Thyroid gland (tissue), 4 donors: ENCODE measurements around the gene C2orf69. TPM values are rescaled to one million over a fixed set of nuclear protein-coding genes. Genes with fewer than 3 reads are reported as not detected.
"Not testable (repeated sequence)": the region's sequence is repeated elsewhere in the genome, so short reads cannot be mapped to it uniquely, and the experiment has no call there.

Experiments
- DNase-seq, 2 donors: peaks; one replicate each; pipeline ENCODE4 v3.0.0-alpha.2; 2019
- H3K27ac ChIP-seq, 3 donors: fragments of 200-600 bp; sonication (generic); 1 replicate in 2 of 3; 2 replicates in 1 of 3; pipeline ENCODE4 v1.5.1; 2016 to 2019; ENCODE audit warnings: mild to moderate bottlenecking in 1 of 3, moderate library complexity in 1 of 3
- H3K27me3 ChIP-seq: fragments of 200-600 bp; sonication (generic); one replicate; pipeline ENCODE4 v1.5.1; 2019
- H3K36me3 ChIP-seq, 2 donors: fragments of 200-600 bp; sonication (generic); one replicate each; pipeline ENCODE4 v1.5.1; 2016 to 2019
- H3K4me1 ChIP-seq, 2 donors: fragments of 200-600 bp; sonication (generic); one replicate each; pipeline ENCODE4 v1.5.1; 2017 to 2019
- H3K4me3 ChIP-seq, 3 donors: fragments of 200-600 bp; sonication (generic); replicated peaks in 1 of 3; 1 replicate in 2 of 3; 2 replicates in 1 of 3; pipeline ENCODE4 v1.5.1; 2016; ENCODE audit warnings: mild to moderate bottlenecking in 1 of 3
- H3K9me3 ChIP-seq: fragments of 200-600 bp; sonication (generic); one replicate; pipeline ENCODE4 v1.5.1; 2017
- CTCF ChIP-seq, 6 experiments: fragments of 200-600 bp in 3 of 6; fragments of 450-650 bp in 3 of 6; sonication (generic) in 3 of 6; IDR thresholded peaks; one replicate each; pipeline ENCODE4 v1.5.1; 2016 to 2019; ENCODE audit warnings: antibody characterized with exemption in 6 of 6, mild to moderate bottlenecking in 2 of 6, inconsistent platforms in 1 of 6, moderate library complexity in 1 of 6
- POLR2A ChIP-seq, 2 donors: fragments of 450-650 bp; IDR thresholded peaks; one replicate each; pipeline ENCODE4 v1.6.1; 2017; ENCODE audit warnings: antibody characterized with exemption in 2 of 2, mild to moderate bottlenecking in 2 of 2, moderate library complexity in 1 of 2
- WGBS, 2 donors: methylation state at CpG; one replicate each; pipeline ENCODE4 v1.1.5; 2017; 5-methylcytosine and 5-hydroxymethylcytosine counted together
- intact Hi-C: fragments of 100-400 bp; cut with DNase I; formaldehyde crosslinking; loops from one replicate; pipeline ENCODE4 v1.15.1; 2023
- total RNA-seq, 4 donors: library from RNA; depleted of rRNA; stranded (reverse); fragments of >200 nt; gene quantifications; one replicate each; pipeline ENCODE4 v1.2.3, GENCODE V29; 2016

The C2orf69 gene
- total RNA-seq, 4 donors from 2014 or later, result 11.3 to 12.8 (median 12.3) TPM

GRCh38 chr2:199903111-199903510, 8.0 kb upstream of the C2orf69 start:
- no peak overlapping the region for H3K4me3 ChIP-seq
- no peak for DNase-seq
- H3K36me3 ChIP-seq, result no peaks in the 10 kb centered on the region
- no peaks in the 10 kb centered on the region for H3K27me3 ChIP-seq
- H3K9me3 ChIP-seq, result no peaks in the 10 kb centered on the region
- WGBS, 2 donors, result 93 to 97% methylated on average over 1 of the region's 1 CpG
- intact Hi-C loops, result no loop called here
- no peak overlapping the region for H3K27ac ChIP-seq
- TF ChIP-seq POLR2A (IDR thresholded peaks at IDR 0.05) (no peak), CTCF (IDR thresholded peaks at IDR 0.05) (no peak)
- no peaks in the 10 kb centered on the region for H3K4me1 ChIP-seq

GRCh38 chr2:199907008-199907714, 3.9 kb upstream of the C2orf69 start:
- Histone ChIP-seq H3K4me1 (peaks cover under 1 to 7% of the 10 kb centered on the region in 2 donors), H3K36me3 (no peaks in the 10 kb centered on the region), H3K27me3 (no peaks in the 10 kb centered on the region), H3K4me3 (no peak overlapping the region), H3K9me3 (no peaks in the 10 kb centered on the region), H3K27ac (no peak overlapping the region)
- TF ChIP-seq POLR2A (IDR thresholded peaks at IDR 0.05), result no peak
- no peak for TF ChIP-seq CTCF (IDR thresholded peaks at IDR 0.05)
- WGBS, 2 donors, result 79 to 90% methylated on average over 2 of the region's 2 CpGs
- intact Hi-C loops, result no loop called here
- no peak for DNase-seq

- no peak for TF ChIP-seq POLR2A (IDR thresholded peaks at IDR 0.05)
- TF ChIP-seq CTCF (IDR thresholded peaks at IDR 0.05), result no peak
- intact Hi-C loops, result no loop called here
Observed at GRCh38 chr2:199910338-199911051, 598 bp upstream of the C2orf69 start.

GRCh38 chr2:199911877-199912161, 726 bp downstream of the C2orf69 start:
- 0 to 2% methylated on average over 13 of the region's 13 CpGs for WGBS, 2 donors
- DNase-seq, result no peak
- intact Hi-C loops, result no loop called here
- Histone ChIP-seq H3K4me1 (peaks cover 14 to 15% of the 10 kb centered on the region in 2 donors), H3K27ac (peak overlapping the region; percentile 84 to 99 (median 99)), H3K36me3 (no peaks in the 10 kb centered on the region), H3K27me3 (no peaks in the 10 kb centered on the region), H3K9me3 (no peaks in the 10 kb centered on the region), H3K4me3 (peak overlapping the region; percentile 63 to 89 (median 87))
- no peak for TF ChIP-seq POLR2A (IDR thresholded peaks at IDR 0.05)
- TF ChIP-seq CTCF (IDR thresholded peaks at IDR 0.05), result no peak

More at GRCh38 chr2:199910338-199911051, 598 bp upstream of the C2orf69 start:
- Histone ChIP-seq H3K27me3 (no peaks in the 10 kb centered on the region), H3K4me1 (peaks cover 14 to 15% of the 10 kb centered on the region in 2 donors), H3K36me3 (no peaks in the 10 kb centered on the region), H3K4me3 (peak overlapping the region in 2 of 3 donors; percentile 87 to 89), H3K27ac (peak overlapping the region in 1 of 3 donors; percentile 99), H3K9me3 (no peaks in the 10 kb centered on the region)
- WGBS, 2 donors, result 33 to 51% methylated on average over 18 of the region's 18 CpGs
- peak in 1 of 2 donors; percentile 7 for DNase-seq

- not testable (repeated sequence) for DNase-seq
Observed at GRCh38 chr2:199912553-199913114, 1.5 kb downstream of the C2orf69 start.

More at GRCh38 chr2:199912553-199913114, 1.5 kb downstream of the C2orf69 start:
- peaks cover 14 to 15% of the 10 kb centered on the region in 2 donors for H3K4me1 ChIP-seq
- H3K9me3 ChIP-seq, H3K36me3 ChIP-seq, H3K4me3 ChIP-seq, H3K27me3 ChIP-seq, H3K27ac ChIP-seq, intact Hi-C loops: not testable (repeated sequence)
- WGBS, 2 donors, result 89 to 93% methylated on average over 12 of the region's 12 CpGs
